GM21381 (cell line): ENCODE results near the gene MARK2.

Experiments used
- ATAC-seq: cut with Tn5 transposase; IDR thresholded peaks from one replicate; pipeline ENCODE4 v1.9.1; 2021; ENCODE audit warnings: mild to moderate bottlenecking, moderate library complexity; ENCODE audit not compliant: unreplicated experiment

The MARK2 gene

DNA sequence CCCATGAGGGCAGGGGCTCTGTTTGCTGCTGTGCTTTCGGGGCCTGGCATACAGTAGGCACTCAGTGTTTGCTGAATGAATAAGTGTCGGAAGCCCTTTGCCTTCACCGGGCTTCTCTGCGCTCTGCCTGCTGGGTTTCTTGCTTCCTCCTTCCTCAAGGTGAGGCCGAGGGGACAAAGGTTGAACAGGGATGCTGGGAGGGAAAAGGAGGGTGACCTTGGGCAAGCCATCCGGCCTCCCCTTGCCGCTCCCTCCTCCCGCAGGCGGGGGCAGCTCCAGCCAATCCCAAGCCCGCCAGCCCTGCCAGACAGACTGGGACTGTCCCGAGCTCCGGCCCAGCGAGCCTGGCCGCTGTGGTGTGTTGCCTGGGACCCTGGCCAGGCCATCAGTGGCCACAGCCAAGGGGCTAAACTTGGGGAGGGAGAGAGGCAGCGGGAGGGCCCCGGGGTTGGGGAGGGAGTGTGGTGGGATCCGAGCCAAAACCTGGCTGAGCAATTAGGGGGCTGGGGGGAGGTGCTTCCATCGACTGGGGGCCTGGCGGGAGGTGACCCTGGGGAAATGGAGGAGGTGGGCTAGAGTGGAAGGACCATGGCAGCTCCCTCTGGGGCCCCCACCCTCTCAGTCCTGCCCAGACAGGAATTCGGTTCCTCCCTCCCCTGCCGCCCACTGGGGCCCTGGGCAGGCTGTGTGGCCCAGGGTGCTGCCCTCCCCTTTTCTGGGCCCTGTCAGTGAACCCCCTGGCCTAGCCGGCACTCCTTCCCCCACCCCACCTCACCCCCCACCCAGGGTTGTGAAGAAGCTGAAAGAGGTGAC lies 81.4 kb downstream of the MARK2 start:
- ATAC-seq: no peak

DNA sequence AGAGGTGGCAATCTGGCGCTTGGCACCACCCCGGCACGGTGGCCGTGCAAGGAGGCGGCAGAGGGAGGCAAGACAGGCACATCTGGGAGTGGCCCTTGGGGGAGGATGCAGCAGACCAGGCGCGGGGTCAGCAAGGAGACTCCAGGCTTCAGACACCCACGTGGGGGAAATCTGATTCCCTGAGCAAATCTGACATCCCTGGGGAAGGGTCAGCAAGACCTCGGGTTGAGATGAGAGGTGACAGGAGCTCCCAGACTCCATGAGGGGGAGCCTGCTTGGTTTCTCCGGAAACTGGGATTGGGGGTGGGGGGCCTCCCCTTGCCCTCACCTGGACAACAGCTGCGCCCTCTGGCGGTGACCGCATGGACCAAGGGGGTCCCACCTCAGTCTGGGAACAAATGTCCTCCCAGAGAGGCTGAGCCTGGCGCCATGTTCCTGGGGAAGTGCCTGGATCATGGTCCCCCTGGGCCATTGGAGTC lies 82.1 kb downstream of the MARK2 start:
- no peak for ATAC-seq

DNA sequence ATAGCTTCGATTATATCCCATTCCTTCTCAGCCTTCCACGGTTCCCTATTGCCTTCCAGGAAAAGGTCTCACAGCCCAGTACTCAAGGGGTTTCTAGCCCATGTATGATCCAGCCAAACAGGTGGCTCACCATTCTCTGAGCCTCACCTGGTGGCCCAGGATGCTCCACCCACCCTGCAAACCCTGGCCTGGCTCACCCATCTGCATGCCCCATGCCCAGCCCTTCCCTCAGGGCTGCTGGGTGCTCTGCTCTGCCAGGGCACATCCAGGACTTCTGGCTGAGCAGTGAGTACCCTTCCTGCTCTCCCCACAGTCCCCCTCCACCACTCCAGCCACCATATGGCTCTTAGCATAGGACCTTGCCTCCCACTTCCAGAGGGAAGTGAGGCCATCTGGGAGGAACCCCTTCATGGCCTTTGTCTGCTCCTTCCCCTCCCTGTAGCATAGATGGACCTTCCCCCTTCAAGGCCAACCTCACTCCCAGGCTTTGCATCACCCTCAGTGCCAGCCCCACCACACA lies 83.8 kb downstream of the MARK2 start:
- no peak for ATAC-seq

DNA sequence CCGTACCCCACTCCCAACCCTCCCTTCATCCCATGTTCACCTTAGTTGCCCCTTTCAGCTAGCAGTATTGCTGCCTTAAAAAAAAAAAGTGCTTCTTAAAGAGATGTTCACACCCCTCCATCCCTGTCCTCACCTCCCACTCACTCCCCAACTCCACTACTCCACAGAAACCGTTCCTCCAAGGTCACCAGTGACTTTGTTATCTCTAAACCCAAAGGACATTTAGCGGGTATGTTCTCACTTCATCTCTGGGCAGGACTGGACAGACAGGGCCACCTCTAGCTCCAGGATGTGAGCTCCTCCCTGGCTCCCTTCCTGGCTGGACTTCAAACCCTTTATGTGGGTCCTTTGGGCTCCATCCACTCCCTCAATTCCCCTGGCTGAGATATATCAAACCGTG lies 84.4 kb downstream of the MARK2 start:
- no peak for ATAC-seq

DNA sequence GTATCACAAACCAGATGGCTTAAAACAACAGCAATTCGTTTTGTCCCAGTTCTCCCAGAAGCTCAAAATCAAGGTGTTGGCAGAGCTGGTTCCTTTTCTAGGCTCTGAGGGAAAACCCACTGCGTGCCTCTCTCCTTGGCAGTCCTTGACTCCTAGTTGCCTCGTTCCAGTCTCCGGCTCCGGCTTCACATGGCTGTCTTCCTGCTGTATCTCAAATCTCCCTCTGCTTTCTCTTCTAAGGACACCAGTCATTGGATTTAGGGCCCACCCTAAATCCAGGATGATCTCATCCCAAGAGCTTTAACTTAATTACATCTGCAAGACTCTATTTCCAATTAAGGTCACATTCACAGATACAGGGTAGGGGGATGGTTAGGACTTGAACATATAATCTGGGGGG lies 90.7 kb downstream of the MARK2 start:
- ATAC-seq: no peak

DNA sequence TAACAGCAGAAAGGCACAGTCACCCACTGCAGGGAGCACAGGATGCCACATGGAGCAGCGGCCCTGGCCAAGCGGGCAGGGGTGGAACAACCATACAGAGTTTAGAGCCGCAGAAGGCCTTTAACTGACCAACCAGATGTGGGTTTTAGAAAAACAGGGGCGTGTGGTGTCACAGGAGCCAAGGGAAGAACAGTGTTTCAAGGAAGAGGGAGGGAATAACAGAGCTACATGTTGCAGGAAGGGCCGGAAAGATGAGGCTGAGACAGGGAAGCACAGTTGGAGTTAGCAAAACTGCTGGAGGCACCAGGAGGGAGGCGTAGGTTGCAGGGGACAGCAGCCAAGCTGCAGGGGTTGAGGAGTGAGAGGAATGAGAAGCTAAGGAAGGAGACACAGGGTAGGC lies 92.1 kb downstream of the MARK2 start:
- ATAC-seq: no peak

DNA sequence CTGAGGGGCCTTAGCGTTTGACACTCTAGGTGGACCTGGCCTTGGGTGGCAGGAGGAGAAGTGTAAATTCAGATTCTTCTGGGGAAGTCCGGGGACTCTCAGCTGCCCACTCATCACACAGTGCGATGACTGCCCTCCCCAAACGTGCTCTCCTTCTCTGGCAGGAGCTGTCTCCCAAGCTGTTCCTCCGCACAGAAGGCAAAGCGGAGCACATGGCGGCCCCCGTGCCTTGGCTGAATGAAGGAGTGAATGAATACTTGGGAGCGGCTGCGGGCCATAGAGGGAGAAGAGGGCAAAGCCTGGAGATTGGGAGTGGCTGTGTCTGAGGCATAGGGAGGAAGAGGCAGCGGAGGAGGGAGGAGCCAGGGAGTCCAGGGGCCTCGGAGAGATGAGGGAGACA lies 93.0 kb downstream of the MARK2 start:
- no peak for ATAC-seq

DNA sequence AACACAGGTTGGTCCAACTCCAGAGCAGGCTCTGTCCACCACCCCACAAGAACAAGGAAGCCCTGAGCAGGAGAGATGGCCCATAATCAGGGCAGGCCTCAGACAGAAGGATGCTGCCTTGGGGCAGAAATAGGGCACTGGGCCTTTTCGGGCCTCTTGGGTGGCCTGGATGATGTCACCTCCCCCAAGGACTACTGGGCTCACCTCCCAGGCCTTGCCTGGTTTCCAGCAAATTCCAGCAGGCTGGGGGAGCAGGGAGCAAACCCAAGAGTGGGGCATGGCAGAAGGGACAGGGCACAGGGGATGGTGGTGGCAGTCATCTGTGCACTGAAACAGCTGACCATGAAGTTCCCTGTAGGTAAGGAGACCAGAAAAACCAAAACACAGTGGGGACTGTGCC lies 94.5 kb downstream of the MARK2 start:
- no peak for ATAC-seq

DNA sequence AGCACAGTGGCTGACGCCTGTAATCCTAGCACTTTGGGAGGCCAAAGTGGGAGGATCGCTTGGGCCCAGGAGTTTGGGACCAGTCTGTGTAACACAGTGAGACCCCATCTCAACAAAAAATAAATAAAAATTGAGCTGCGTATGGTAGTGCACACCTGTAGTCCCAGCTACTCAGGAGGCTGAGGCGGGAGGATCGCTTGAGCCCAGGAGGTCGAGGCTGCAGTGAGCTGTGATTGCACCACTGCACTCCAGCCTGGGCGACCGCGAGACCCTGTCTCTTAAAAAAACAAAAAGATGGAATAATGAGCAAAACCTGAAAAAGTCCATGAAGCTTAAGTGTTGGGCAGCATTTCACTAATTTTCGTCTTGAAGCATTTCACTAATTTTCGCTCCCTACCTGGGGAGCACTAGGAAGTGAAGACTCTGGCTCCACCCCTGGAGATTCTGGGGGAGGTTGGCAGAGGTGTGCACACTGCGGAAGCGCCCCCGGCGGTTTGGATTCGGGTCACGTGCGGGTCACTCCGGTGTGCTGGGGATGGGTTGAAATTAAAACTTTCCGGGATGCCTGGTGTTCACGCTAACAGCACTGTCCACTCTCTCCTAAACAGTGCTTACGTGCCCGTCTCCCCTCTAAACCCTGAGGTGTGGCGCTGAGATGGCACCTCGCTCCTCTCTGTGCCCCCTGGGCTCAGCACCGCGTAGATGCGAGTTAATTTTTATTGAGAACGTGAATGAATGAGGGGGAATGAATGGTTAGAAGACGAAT lies 99.0 kb downstream of the MARK2 start:
- ATAC-seq: peak; percentile 5

DNA sequence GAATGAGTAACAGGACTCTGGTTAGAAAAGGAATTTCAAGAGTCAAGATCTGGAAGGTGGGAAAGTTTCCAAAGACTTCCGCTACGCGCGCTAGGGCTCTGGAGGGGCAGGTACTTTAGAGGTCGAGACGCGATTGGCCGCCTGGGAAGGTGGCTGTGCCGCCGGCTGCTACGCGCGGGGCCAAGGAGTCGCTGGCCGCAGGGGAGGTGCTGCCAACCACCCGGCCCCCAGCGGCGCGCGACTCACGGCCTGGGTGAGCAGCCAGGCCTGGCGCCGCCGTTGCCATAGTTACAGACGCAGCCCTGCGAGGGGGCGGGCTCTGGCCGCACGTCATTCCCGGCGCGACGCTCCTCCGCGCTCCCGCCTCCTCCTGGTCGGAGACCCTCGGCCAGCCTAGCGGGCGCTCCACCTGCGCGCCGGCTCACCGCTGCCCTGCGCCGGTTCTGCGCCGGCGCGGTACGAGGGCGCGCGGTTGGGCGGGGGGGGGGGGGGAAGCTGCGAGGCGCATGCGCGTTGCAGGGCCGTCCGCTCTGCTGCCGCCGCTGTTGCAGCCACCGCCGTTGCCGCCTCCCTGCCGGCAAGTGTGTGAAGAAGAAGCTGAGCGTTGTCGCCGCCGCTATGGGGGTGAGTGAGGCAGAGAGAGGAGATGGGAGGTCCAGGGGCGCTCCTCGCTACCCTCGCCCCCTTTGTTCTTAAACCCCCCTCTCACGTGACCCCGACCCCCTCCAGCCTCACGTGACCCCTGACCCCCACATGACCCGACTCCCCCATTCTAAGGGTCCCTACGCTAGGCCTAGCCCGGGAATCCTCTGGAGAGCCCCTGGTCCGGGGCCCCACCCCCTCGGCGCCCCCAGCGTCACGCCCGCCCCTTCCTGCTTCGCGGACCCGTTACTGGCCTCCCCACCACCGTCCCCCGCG lies 99.8 kb downstream of the MARK2 start, which contains the start of gene NAA40:
Gene NAA40, plus strand, starts transcription at position 524 of the 918 bp plus-strand sequence. Its CDS starts 95 bp downstream, at position 619.
- ATAC-seq: peak; percentile 92

DNA sequence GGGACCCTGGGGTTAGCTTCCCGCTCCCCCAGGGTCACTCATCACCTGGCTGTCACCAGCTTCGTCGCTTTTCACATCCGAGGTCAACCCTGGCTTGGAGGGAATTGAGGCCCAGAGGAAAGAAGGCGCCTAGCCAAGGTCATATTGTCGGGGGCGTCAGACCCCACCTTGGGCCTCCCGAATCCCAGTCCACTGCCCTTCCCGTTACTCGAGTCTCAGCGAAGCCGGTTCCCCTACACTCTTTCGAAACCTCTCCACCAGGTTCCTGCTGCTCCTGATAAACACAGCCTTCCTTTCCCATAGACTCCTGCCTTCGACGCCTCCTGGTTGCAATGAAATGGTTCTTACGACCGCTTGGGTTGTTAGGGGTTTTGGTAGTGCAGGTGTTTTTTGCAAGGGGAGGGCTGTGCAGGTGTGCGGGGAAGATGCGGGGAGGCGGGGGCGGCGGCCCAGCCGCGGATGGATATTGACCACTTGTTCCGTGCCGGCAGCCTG lies 100.5 kb downstream of the MARK2 start:
- ATAC-seq: no peak

DNA sequence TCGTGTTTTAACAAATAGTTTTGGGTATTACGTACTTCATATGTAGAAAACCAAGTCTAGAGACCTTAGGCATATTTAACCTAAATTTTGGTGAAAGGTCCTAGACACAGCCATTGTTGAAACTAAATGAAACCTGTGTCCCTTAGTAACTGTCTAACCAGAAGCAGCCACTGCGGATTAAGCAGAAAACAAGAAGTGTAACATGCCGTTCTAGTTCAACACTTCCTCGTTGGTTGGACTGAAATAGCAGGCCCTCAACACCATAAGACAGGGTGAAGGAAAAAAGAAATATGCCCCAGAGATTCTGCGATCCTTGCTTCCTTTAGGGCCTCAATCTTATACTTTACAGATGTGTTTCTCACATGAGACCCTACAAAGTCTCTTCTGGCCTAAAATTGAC lies 101.9 kb downstream of the MARK2 start:
- ATAC-seq: no peak

DNA sequence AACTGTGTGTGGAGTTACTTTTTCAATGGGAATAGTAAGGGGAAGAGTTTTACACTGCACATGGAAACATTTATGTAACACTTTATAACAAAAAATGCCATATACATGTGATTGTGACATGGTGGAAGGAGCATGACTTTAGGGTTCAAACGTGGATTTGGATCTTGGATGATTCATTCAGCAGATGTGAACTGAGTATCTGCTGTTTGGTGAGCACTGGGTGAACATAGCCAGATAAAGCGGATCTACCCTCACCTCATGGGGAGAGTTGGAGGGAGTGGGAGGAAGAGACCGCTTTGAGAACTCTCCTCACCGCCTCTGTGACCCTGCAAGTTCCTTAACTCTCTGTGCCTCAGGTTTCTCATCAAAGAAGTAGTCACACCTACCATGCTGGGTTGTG lies 103.0 kb downstream of the MARK2 start:
- no peak for ATAC-seq

DNA sequence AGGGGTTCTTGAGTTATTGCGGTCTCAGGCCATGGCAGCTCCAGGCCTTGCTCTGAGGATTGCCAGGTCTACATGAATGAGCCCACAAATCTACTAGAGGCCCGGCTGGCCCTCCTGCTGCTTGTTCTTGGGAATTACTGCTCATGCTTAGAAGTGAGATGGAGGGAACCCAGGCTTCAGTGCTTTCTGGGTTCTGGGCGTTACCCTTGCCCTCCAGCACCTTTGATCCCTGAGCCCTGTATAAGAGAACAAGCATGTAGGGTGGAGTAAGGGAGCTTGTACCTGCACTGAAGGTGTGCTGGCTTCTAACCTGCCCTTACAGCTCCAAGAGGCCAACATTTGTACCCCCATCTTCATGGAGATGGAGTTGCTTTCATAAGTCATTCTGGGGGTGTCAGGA lies 103.9 kb downstream of the MARK2 start:
- ATAC-seq: no peak

DNA sequence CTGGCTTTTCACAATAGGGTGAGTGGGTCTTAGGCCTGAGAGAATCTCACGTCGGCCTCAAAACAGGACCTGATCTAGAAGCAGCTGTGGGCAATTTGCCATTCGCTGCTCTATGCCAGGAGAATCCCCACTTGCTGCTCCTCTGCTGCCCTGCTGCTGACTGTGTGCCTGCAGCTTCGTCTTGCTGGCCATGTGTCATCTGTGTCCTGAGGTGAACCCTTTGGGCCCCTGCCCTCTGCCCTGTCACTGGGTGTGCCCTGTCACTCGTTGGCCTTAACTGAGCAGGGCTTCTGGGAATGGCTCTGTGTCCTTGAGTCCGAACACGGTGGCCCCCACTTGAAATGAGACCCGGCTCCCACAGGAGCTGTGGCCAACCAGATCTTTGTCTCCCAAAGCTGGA lies 106.1 kb downstream of the MARK2 start:
- ATAC-seq: no peak

DNA sequence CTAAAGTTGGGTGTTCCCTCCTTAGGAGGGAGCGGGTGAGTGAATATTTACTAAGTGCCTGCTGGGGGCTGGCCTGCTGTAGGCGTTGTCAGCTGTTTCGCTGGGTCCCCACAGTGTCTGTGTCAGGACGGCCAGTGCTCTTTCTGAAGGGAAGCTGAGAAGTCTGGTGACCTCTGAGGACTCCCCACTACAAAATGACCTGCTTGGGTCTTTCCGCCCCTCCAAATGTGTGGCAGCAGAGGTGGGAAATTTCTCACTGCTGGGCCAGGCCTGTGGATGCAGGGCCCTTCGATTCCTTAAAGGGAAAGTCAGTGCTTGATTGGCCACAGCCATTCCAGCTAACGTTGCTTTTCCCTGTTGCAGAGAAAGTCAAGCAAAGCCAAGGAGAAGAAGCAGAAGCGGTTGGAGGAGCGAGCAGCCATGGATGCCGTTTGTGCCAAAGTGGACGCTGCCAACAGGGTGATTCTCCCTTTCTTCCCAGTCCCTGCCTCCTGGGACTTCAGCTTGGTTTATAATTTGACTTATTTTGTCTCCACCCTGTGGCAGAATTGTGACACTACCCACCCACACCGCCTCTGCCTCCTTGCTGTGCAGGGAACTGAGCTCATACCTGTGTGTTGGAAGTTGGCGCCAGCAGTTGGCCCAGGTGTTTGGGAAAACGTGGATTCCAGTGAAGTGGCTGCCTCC lies 106.7 kb downstream of the MARK2 start:
- ATAC-seq: no peak

DNA sequence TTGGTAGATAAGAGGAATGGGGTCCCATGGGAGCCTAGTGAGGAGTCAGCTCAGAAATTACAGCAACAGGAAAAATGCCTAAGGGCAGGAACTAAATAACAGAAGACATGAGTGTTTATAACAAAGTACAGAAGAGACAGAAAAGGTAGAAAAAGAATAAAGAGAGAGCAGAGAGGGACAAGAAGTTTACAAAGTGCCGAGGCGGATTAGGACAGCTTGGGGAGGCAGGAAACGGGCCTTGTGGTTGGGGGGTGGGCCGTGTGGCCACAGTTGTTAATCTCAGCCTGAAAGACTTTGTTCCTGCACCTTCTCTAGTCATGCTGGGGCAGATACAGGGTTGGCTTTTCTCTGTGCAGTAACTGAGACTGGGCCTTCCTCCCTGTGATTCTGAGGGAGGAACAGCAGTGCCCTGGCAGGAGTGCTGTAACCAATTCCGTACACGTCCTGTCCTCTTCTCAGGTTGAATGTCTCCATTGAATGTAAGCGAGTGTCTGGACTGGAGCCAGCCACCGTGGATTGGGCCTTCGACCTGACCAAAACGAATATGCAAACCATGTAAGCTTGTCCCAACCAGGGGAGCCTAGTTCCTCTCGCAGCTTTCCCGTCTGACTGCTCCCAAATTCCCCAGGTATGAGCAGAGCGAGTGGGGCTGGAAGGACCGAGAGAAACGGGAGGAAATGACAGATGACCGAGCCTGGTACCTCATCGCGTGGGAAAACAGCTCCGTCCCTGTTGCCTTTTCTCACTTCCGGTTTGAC lies 113.0 kb downstream of the MARK2 start:
- ATAC-seq: no peak

DNA sequence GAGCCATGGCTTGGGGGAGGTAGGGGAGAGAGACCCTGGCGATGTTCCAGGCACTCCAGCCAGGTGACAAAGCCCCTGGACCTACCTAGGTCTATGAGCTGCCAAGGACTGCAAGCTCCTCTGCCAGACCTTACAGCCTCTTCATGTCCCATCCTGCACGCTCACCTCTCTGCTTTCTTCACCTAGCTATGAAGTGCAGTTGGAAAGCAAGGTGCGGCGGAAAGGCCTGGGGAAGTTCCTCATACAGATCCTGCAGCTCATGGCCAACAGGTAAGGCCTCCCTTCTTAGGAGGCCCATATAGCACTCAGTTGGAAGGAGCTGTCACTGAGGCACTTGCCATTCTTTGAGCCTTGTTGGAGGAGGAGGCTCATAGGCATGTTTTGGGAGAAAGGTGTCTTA lies 113.7 kb downstream of the MARK2 start:
- ATAC-seq: no peak

DNA sequence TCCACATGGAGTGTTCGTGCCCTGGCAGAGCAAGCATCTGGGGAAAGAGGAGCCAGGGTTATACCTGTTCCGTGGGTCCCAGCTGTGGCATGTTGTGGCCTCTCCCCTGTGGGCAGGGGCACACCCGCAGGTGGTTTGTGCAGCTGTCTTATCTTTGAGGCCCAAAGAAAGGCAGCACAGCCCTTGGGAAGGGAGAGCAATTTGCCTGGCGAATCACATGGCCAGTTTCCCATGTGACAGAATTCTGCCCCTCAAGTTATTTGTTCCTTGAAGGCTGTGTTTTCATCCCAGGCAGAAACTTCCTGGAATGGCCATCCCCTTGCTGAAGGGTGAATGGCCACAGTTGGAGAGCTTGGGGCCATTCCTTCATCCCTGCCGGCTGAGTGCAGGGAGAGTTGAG lies 119.1 kb downstream of the MARK2 start:
- no peak for ATAC-seq
